PC-3 (cell line): ENCODE results near the gene UGT1A9. TPM values are rescaled to one million over a fixed set of nuclear protein-coding genes. Genes with fewer than 3 reads are reported as not detected.

Experiments used
- ATAC-seq: fragments of 200-7000 bp; cut with Tn5 transposase; 2 replicates; pipeline ENCODE4 v1.9.1; 2020; ENCODE audit warnings: mild to moderate bottlenecking, moderate library complexity
- BruUV-seq: library from RNA; stranded (reverse); fragments of 400-500 nt; replicated peaks from 2 replicates; lab custom pipeline; 2021; lab: Mats Ljungman, UMichigan
- CTCF ChIA-PET: fragments of 300-600 bp; sonication (Branson Sonifier 250); formaldehyde crosslinking; loops from one replicate; lab custom pipeline; 2022; ENCODE audit warnings: antibody characterized with exemption; lab: Charles Lee
- POLR2A ChIA-PET: fragments of 300-600 bp; sonication (Branson Sonifier 250); formaldehyde crosslinking; loops from one replicate; lab custom pipeline; 2022; ENCODE audit warnings: antibody characterized with exemption; ENCODE audit not compliant: unreplicated experiment; lab: Charles Lee
- DNase-seq: peaks from one replicate; pipeline ENCODE4 v3.0.0-alpha.2; 2015
- H2AFZ ChIP-seq: fragments of 300-600 bp; sonication (generic); 2 replicates; pipeline ENCODE4 v1.6.0; 2016; ENCODE audit warnings: antibody characterized with exemption, low read length
- H3F3A ChIP-seq: fragments of 300-600 bp; sonication (generic); one replicate; pipeline ENCODE4 v1.6.0; 2017; ENCODE audit warnings: antibody characterized with exemption, low read length, control low read depth, mild to moderate bottlenecking; ENCODE audit not compliant: unreplicated experiment
- H3K27ac ChIP-seq: fragments of 300-600 bp; sonication (generic); 2 replicates; pipeline ENCODE4 v1.5.1; 2016; ENCODE audit warnings: mild to moderate bottlenecking, low read length
- H3K27me3 ChIP-seq: fragments of 300-600 bp; sonication (generic); 2 replicates; pipeline ENCODE4 v1.6.1; 2016; ENCODE audit warnings: low read length, mixed read lengths
- H3K36me3 ChIP-seq: fragments of 300-600 bp; sonication (generic); 2 replicates; pipeline ENCODE4 v1.6.1; 2016; ENCODE audit warnings: low read depth, mixed run types, low read length, mixed read lengths
- H3K4me1 ChIP-seq: fragments of 300-600 bp; sonication (generic); 2 replicates; pipeline ENCODE4 v1.5.1; 2016; ENCODE audit warnings: low read length; ENCODE audit not compliant: insufficient read depth
- H3K4me2 ChIP-seq: fragments of 300-600 bp; sonication (generic); 2 replicates; pipeline ENCODE4 v1.6.0; 2016; ENCODE audit warnings: low read length
- H3K4me3 ChIP-seq: fragments of 300-600 bp; sonication (generic); 2 replicates; pipeline ENCODE4 v1.5.1; 2016; ENCODE audit warnings: mild to moderate bottlenecking, low read length, mixed read lengths
- H3K79me2 ChIP-seq: fragments of 300-600 bp; sonication (generic); 2 replicates; pipeline ENCODE4 v1.6.1; 2017; ENCODE audit warnings: low read length, mixed read lengths
- H3K9ac ChIP-seq: fragments of 300-600 bp; sonication (generic); 2 replicates; pipeline ENCODE4 v1.6.0; 2016; ENCODE audit warnings: mild to moderate bottlenecking, low read length
- H3K9me2 ChIP-seq: fragments of 300-600 bp; sonication (generic); replicated peaks from 2 replicates; pipeline ENCODE4 v1.6.1; 2016; ENCODE audit warnings: mixed run types, low read length, mixed read lengths
- H3K9me3 ChIP-seq: fragments of 300-600 bp; sonication (generic); 2 replicates; pipeline ENCODE4 v1.6.1; 2016; ENCODE audit warnings: low read length, mixed read lengths
- H4K20me1 ChIP-seq: fragments of 300-600 bp; sonication (generic); 2 replicates; pipeline ENCODE4 v1.6.1; 2016; ENCODE audit warnings: low read length, mixed read lengths
- EZH2 ChIP-seq: fragments of 300-600 bp; sonication (generic); IDR thresholded peaks from one replicate; pipeline ENCODE4 v1.6.1; 2017; ENCODE audit warnings: antibody characterized with exemption, mild to moderate bottlenecking, low read length; ENCODE audit not compliant: unreplicated experiment
- EZH2phosphoT487 ChIP-seq: fragments of 300-600 bp; sonication (generic); IDR thresholded peaks from 2 replicates; pipeline ENCODE4 v1.6.1; 2018; ENCODE audit warnings: mild to moderate bottlenecking, antibody characterized with exemption, low read length, borderline replicate concordance
- intact Hi-C: fragments of 100-400 bp; cut with micrococcal nuclease; formaldehyde crosslinking; loops from 2 replicates; pipeline ENCODE4 v1.9.0; 2023
- total RNA-seq: library from RNA; depleted of rRNA; stranded (reverse); fragments of >200 nt; gene quantifications from 2 replicates; pipeline ENCODE4 v1.2.3, GENCODE V29; 2014
- TF ChIP-seq, protein P1 (sequence below): fragments of 300-600 bp; sonication (generic); conservative IDR thresholded peaks from 2 replicates; pipeline ENCODE4 v1.5.1; 2017; ENCODE audit warnings: antibody characterized with exemption, low read depth, mild to moderate bottlenecking, low read length

UGT1A9 gene
- total RNA-seq, 1 experiment from 2014 or later: not detected

DNA sequence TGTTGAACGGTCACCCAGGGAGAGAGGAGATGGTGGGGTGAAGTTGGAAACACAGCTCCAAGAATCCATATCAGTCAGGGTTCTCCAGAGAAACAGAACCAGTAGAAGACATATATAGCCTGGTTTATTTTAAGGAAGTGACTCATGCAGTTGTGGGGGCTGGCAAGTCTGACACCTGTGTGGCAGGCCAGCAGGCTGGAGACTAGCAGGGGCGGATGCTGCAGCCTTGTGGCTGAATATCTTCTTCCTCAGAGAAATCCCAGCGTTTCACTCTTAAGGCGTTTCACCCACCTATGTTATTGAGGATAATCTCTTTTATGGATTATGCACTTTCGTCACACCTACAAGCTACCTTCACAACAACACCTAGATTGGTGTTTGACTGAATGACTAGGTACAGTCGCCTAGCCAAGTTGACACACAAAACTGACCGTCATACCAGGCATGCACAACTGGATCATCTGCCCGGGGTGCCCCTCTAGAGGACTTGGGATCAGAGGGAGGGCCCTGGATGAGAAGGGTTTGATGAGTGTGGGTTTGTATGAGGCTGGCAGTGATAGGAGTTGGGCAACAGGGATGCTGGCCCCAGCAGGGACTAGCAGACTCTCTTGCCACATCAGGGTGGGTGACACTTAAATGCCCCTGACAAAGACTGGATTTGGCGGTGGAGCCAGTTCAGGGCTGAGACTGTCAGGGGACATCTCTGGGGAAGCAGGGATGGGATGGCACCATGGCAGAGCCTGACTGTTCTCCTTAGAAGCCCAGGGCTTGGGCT is 129.8 kb downstream of the UGT1A9 start:
- Histone ChIP-seq H3K4me2 (no peak overlapping the region), H3K4me1 (peaks cover 5% of the 10 kb centered on the region; the same call in 1 of the 2 replicates), H3K4me3 (no peak overlapping the region), H3F3A (no peaks in the 10 kb centered on the region), H4K20me1 (no peaks in the 10 kb centered on the region), H2AFZ (no peak overlapping the region), H3K9me3 (no peaks in the 10 kb centered on the region), H3K36me3 (no peaks in the 10 kb centered on the region), H3K9ac (no peak overlapping the region), H3K79me2 (no peaks in the 10 kb centered on the region), H3K27me3 (no peaks in the 10 kb centered on the region), H3K27ac (no peak overlapping the region), H3K9me2 (no peaks in the 10 kb centered on the region)
- ChIA-PET CTCF (no interaction called here), POLR2A (no interaction called here)
- intact Hi-C loops: no loop called here
- TF ChIP-seq EZH2 (no peak), EZH2phosphoT487 (no peak)
- TF ChIP-seq, protein P1, sequence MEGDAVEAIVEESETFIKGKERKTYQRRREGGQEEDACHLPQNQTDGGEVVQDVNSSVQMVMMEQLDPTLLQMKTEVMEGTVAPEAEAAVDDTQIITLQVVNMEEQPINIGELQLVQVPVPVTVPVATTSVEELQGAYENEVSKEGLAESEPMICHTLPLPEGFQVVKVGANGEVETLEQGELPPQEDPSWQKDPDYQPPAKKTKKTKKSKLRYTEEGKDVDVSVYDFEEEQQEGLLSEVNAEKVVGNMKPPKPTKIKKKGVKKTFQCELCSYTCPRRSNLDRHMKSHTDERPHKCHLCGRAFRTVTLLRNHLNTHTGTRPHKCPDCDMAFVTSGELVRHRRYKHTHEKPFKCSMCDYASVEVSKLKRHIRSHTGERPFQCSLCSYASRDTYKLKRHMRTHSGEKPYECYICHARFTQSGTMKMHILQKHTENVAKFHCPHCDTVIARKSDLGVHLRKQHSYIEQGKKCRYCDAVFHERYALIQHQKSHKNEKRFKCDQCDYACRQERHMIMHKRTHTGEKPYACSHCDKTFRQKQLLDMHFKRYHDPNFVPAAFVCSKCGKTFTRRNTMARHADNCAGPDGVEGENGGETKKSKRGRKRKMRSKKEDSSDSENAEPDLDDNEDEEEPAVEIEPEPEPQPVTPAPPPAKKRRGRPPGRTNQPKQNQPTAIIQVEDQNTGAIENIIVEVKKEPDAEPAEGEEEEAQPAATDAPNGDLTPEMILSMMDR: no peak
- DNase-seq: peak; percentile 56
- no TSS peak for BruUV-seq
- peak; percentile 91 for ATAC-seq

DNA sequence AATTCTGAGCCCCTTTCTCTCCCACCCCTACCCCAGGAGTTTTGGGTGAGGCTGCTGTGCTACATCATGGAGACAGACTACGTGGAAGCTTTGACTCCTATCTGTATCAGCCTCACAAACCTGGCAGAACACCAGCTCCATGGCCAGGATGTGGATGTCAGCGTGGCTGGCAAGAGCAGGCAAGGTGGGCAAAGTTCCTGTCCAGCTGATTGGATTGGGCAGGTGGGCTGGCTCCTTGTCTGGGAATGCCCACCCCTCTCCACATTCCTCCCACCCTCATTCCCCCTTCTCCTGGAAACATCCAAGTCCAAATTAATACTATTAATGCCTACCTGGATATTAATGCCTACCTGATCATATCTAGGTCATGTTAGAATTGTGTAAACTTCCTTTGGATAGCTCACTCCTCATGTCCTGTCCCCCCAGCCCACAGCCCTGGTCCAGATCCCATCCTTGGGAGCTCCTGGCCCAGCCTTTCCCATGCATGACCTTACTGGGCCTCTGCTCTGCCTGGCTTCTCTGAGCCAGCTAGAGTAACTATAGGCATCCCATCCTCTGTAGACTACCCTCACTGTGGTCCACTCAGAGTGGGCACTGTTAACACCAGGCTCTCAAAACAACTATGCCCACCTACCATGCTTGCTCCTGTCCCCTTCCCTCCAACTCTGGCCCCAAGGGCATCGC is 130.6 kb downstream of the UGT1A9 start:
- H3K79me2 ChIP-seq: no peaks in the 10 kb centered on the region
- H4K20me1 ChIP-seq: no peaks in the 10 kb centered on the region
- no peak overlapping the region for H2AFZ ChIP-seq
- intact Hi-C loops: no loop called here
- no peaks in the 10 kb centered on the region for H3K27me3 ChIP-seq
- H3K9me2 ChIP-seq: no peaks in the 10 kb centered on the region
- H3K36me3 ChIP-seq: no peaks in the 10 kb centered on the region
- BruUV-seq: no TSS peak
- TF ChIP-seq EZH2: no peak
- no peak overlapping the region for H3K27ac ChIP-seq
- H3K4me1 ChIP-seq: peaks cover 5% of the 10 kb centered on the region; the same call in 1 of the 2 replicates
- H3K9ac ChIP-seq: no peak overlapping the region
- DNase-seq: no peak
- no peak for ATAC-seq
- H3K4me3 ChIP-seq: no peak overlapping the region
- CTCF ChIA-PET: no interaction called here
- no peaks in the 10 kb centered on the region for H3K9me3 ChIP-seq
- H3K4me2 ChIP-seq: no peak overlapping the region
- POLR2A ChIA-PET: no interaction called here
- no peaks in the 10 kb centered on the region for H3F3A ChIP-seq

DNA sequence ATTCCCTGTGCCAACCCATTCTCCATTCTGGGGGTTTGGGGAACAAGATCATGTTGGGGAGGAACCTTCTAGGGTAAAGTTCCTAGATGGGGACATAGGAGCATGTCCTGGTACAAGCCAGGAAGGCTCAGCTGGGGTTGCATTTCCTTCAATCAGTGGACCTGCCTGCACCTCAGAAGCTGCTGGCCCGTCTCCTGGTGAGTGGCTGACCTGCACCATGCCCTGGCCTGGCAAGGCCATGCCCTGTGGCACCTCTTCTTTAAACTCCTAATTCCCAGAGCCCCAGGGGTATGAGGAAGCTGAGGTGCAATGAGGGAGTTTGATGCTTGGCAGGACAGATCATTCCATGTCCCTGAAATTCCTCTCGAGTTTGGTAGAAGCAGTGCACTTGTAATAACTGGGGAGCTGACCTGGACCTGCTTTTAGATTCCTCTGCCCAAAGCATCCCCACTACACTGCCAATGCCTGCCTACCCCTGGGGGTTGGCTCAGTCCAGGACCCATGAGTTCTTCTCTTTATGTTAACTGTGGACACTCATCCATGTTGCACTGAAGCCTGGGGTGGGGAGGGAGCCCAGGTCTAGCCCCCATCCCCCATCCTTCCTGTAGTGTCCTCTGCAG is 131.7 kb downstream of the UGT1A9 start:
- POLR2A ChIA-PET: no interaction called here

More for the DNA sequence above, 131.7 kb downstream of the UGT1A9 start:
- CTCF ChIA-PET: no interaction called here
- H3K36me3 ChIP-seq: no peaks in the 10 kb centered on the region
- no peaks in the 10 kb centered on the region for H3K9me3 ChIP-seq
- ATAC-seq: no peak
- TF ChIP-seq EZH2phosphoT487: no peak
- TF ChIP-seq, protein P1: no peak
- TF ChIP-seq EZH2: no peak
- no peak overlapping the region for H3K27ac ChIP-seq
- H2AFZ ChIP-seq: no peak overlapping the region
- no TSS peak for BruUV-seq
- H3K9me2 ChIP-seq: no peaks in the 10 kb centered on the region
- intact Hi-C loops: no loop called here
- H3K4me1 ChIP-seq: peaks cover 5% of the 10 kb centered on the region; the same call in 1 of the 2 replicates
- no peak overlapping the region for H3K9ac ChIP-seq
- no peak overlapping the region for H3K4me2 ChIP-seq
- no peaks in the 10 kb centered on the region for H4K20me1 ChIP-seq
- H3F3A ChIP-seq: no peaks in the 10 kb centered on the region
- H3K79me2 ChIP-seq: no peaks in the 10 kb centered on the region
- H3K4me3 ChIP-seq: no peak overlapping the region
- H3K27me3 ChIP-seq: no peaks in the 10 kb centered on the region
- no peak for DNase-seq
